KG1 (cell line): ENCODE measurements around the gene TERC.
A peak's percentile ranks its signal among the peaks of the same experiment; 100 is the strongest.

ENCODE experiments used
- DNase-seq: peaks from one replicate; lab custom pipeline; 2025; lab: John Stamatoyannopoulos, UW

Gene TERC

GRCh38 chr3:169764882-169765612 is at the start of gene TERC:
Gene TERC, minus strand, starts transcription at chr3:169765060.
- DNase-seq = no peak

GRCh38 chr3:169813757-169814517 is 49.1 kb upstream of the TERC start:
- DNase-seq = no peak

- DNase-seq = no peak
These were observed 48.4 kb upstream of the TERC start for GRCh38 chr3:169813278-169813677.

GRCh38 chr3:169812332-169813235 is 47.7 kb upstream of the TERC start, which contains the start of the genes LRRC34 and LRRIQ4:
Gene LRRC34, minus strand, starts transcription at chr3:169812904. Its CDS starts 356 bp downstream, at chr3:169812548.
Gene LRRIQ4, plus strand, starts transcription at chr3:169812870. Its CDS starts 9,052 bp downstream, at chr3:169821922.
- no peak for DNase-seq

- DNase-seq = no peak
These were observed 46.9 kb upstream of the TERC start for GRCh38 chr3:169811631-169812331.

GRCh38 chr3:169809230-169809795 is 44.5 kb upstream of the TERC start:
- DNase-seq = no peak

- DNase-seq = no peak
These were observed 39.8 kb upstream of the TERC start for GRCh38 chr3:169804681-169805080.

- no peak for DNase-seq
These were observed 27.5 kb upstream of the TERC start for GRCh38 chr3:169792359-169792758.

GRCh38 chr3:169790687-169791429 is 26.0 kb upstream of the TERC start:
- no peak for DNase-seq

- no peak for DNase-seq
These were observed 25.4 kb upstream of the TERC start for GRCh38 chr3:169790219-169790618.

GRCh38 chr3:169787791-169788190 is 22.9 kb upstream of the TERC start:
- no peak for DNase-seq

GRCh38 chr3:169787120-169787519 is 22.3 kb upstream of the TERC start:
- DNase-seq = no peak

GRCh38 chr3:169781209-169781855 is 16.5 kb upstream of the TERC start:
- DNase-seq = no peak

- DNase-seq = no peak
These were observed 15.9 kb upstream of the TERC start for GRCh38 chr3:169780742-169781141.

- no peak for DNase-seq
These were observed 13.0 kb upstream of the TERC start for GRCh38 chr3:169777822-169778221.

- no peak for DNase-seq
These were observed 9.3 kb upstream of the TERC start for GRCh38 chr3:169774186-169774585.

GRCh38 chr3:169772897-169773816 is 8.3 kb upstream of the TERC start, which contains the start of gene MYNN:
Gene MYNN, plus strand, starts transcription at chr3:169773396. Its CDS starts 900 bp downstream, at chr3:169774296.
- peak; percentile 88 for DNase-seq

GRCh38 chr3:169772305-169772896 is 7.5 kb upstream of the TERC start:
- peak; percentile 85 for DNase-seq
